RKO (cell line): ENCODE measurements around the gene ANKRD11.
A peak's percentile ranks its signal among the peaks of the same experiment; 100 is the strongest.
"Not testable (repeated sequence)": the region's sequence is repeated elsewhere in the genome, so short reads cannot be mapped to it uniquely, and the experiment has no call there.

ENCODE experiments used
- DNase-seq: peaks from one replicate; pipeline ENCODE4 v3.0.0-alpha.2; 2016; ENCODE audit warnings: low spot score

ANKRD11 gene

GRCh38 chr16:89363621-89364393 is 126.6 kb downstream of the ANKRD11 start:
- peak; percentile 26 for DNase-seq

GRCh38 chr16:89362540-89363223 is 127.7 kb downstream of the ANKRD11 start:
- DNase-seq, result not testable (repeated sequence)

- no peak for DNase-seq
Measured at GRCh38 chr16:89361751-89362539, 128.4 kb downstream of the ANKRD11 start.

GRCh38 chr16:89360760-89361435 is 129.5 kb downstream of the ANKRD11 start:
- no peak for DNase-seq

GRCh38 chr16:89359264-89360147 is 130.9 kb downstream of the ANKRD11 start:
- DNase-seq, result no peak

- DNase-seq, result no peak
Measured at GRCh38 chr16:89358030-89359005, 132.0 kb downstream of the ANKRD11 start.

- no peak for DNase-seq
Measured at GRCh38 chr16:89357055-89357816, 133.1 kb downstream of the ANKRD11 start.

- DNase-seq, result no peak
Measured at GRCh38 chr16:89355686-89356085, 134.7 kb downstream of the ANKRD11 start.

- no peak for DNase-seq
Measured at GRCh38 chr16:89355007-89355406, 135.4 kb downstream of the ANKRD11 start.

- DNase-seq, result no peak
Measured at GRCh38 chr16:89354325-89354724, 136.0 kb downstream of the ANKRD11 start.

GRCh38 chr16:89352091-89352681 is 138.2 kb downstream of the ANKRD11 start:
- no peak for DNase-seq

- no peak for DNase-seq
Measured at GRCh38 chr16:89351645-89352044, 138.7 kb downstream of the ANKRD11 start.

- DNase-seq, result peak; percentile 37
Measured at GRCh38 chr16:89350701-89351380, 139.5 kb downstream of the ANKRD11 start.

GRCh38 chr16:89349947-89350633 is 140.3 kb downstream of the ANKRD11 start:
- no peak for DNase-seq

GRCh38 chr16:89347807-89348206 is 142.6 kb downstream of the ANKRD11 start:
- no peak for DNase-seq

GRCh38 chr16:89346869-89347268 is 143.5 kb downstream of the ANKRD11 start:
- no peak for DNase-seq

- no peak for DNase-seq
Measured at GRCh38 chr16:89345642-89346150, 144.7 kb downstream of the ANKRD11 start.
